Measurements from ENCODE around the gene TMIGD1.
"Not testable (repeated sequence)": the region's sequence is repeated elsewhere in the genome, so short reads cannot be mapped to it uniquely, and the experiment has no call there.

The TMIGD1 gene

GRCh38 chr17:30352240-30352814, 18.5 kb upstream of the TMIGD1 start:
- Histone ChIP-seq H3K4me3 (ENCODE audit: low read length) (no peak overlapping the region), H3K9me3 (ENCODE audit: control insufficient read depth, insufficient read depth, low read length) (no peaks in the 10 kb centered on the region), H3K36me3 (ENCODE audit: control insufficient read depth, low read length) (no peaks in the 10 kb centered on the region), H3K27ac (ENCODE audit: low read depth, low read length) (no peak overlapping the region), H3F3A (ENCODE audit: control insufficient read depth, insufficient read depth) (no peaks in the 10 kb centered on the region), H3K27me3 (ENCODE audit: control insufficient read depth, low read length) (no peaks in the 10 kb centered on the region), H3K9me2 (replicated peaks; ENCODE audit: control insufficient read depth, low read length) (no peaks in the 10 kb centered on the region), H4K20me1 (ENCODE audit: control insufficient read depth, insufficient read depth, low read depth, low read length) (no peaks in the 10 kb centered on the region), H3K4me1 (ENCODE audit: control insufficient read depth, low read length) (no peaks in the 10 kb centered on the region), H3K4me2 (ENCODE audit: low read length) (no peak overlapping the region), H3K79me2 (ENCODE audit: control insufficient read depth, low read length) (no peaks in the 10 kb centered on the region)
- TF ChIP-seq CTCF (IDR thresholded peaks at IDR 0.05; ENCODE audit: low read depth, low read length, poor library complexity, severe bottlenecking) (no peak), EZH2phosphoT487 (IDR thresholded peaks at IDR 0.05; ENCODE audit: borderline replicate concordance, low read length) (no peak)

DNA sequence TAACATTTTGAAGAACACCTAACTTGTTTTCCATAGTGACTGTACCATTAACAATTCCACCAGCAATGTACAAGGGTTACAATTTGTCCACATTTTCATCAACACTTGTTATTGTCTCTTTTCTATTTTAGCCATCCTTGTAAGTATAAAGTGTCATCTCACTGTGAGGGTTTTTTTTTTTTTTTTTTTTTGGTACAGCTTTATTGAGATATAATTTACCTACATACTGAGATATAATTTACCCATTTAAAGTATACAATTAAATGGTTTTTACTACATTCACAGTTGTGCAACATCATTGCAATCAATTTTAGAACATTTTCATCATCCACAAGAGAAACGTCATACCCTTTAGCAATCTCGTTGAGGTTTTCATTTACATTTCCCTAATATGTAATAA, 17.9 kb upstream of the TMIGD1 start:
- Histone ChIP-seq H3K4me2 (ENCODE audit: low read length) (no peak overlapping the region), H3K4me3 (ENCODE audit: low read length) (no peak overlapping the region), H3K79me2 (ENCODE audit: control insufficient read depth, low read length) (no peaks in the 10 kb centered on the region), H3K9me2 (replicated peaks; ENCODE audit: control insufficient read depth, low read length) (no peaks in the 10 kb centered on the region), H3F3A (ENCODE audit: control insufficient read depth, insufficient read depth) (no peaks in the 10 kb centered on the region), H3K4me1 (ENCODE audit: control insufficient read depth, low read length) (no peaks in the 10 kb centered on the region), H4K20me1 (ENCODE audit: control insufficient read depth, insufficient read depth, low read depth, low read length) (no peaks in the 10 kb centered on the region), H3K27me3 (ENCODE audit: control insufficient read depth, low read length) (no peaks in the 10 kb centered on the region), H3K27ac (ENCODE audit: low read depth, low read length) (no peak overlapping the region), H3K36me3 (ENCODE audit: control insufficient read depth, low read length) (no peaks in the 10 kb centered on the region), H3K9me3 (ENCODE audit: control insufficient read depth, insufficient read depth, low read length) (no peaks in the 10 kb centered on the region)
- no peak for TF ChIP-seq EZH2phosphoT487 (IDR thresholded peaks at IDR 0.05; ENCODE audit: borderline replicate concordance, low read length)
- no peak for TF ChIP-seq CTCF (IDR thresholded peaks at IDR 0.05; ENCODE audit: low read depth, low read length, poor library complexity, severe bottlenecking)

DNA sequence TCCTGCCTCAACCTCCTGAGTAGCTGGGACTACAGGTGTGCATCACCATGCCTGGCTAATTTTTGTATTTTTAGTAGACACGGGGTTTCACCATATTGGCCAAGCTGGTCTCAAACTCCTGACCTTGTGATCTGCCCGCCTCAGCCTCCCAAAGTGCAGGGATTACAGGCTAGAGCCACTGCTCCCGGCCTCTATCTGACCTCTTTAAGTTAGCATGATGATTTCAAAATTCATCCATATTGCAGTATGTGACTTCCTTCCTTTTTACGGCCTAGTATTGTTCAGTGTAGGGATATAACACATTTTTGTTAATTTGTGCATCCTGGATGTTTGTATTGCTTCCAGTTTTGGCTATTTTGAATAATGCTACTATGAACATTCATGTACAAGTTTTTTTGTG, 17.4 kb upstream of the TMIGD1 start:
- H3K27me3 ChIP-seq (ENCODE audit: control insufficient read depth, low read length); H3K4me1 ChIP-seq (ENCODE audit: control insufficient read depth, low read length); H3K79me2 ChIP-seq (ENCODE audit: control insufficient read depth, low read length); H3K9me2 ChIP-seq (replicated peaks; ENCODE audit: control insufficient read depth, low read length); H3K27ac ChIP-seq (ENCODE audit: low read depth, low read length); H3K9me3 ChIP-seq (ENCODE audit: control insufficient read depth, insufficient read depth, low read length); H3K4me2 ChIP-seq (ENCODE audit: low read length); H3F3A ChIP-seq (ENCODE audit: control insufficient read depth, insufficient read depth); H4K20me1 ChIP-seq (ENCODE audit: control insufficient read depth, insufficient read depth, low read depth, low read length); H3K36me3 ChIP-seq (ENCODE audit: control insufficient read depth, low read length); H3K4me3 ChIP-seq (ENCODE audit: low read length): not testable (repeated sequence)

GRCh38 chr17:30349252-30349651, 15.4 kb upstream of the TMIGD1 start:
- no peaks in the 10 kb centered on the region for H3F3A ChIP-seq (ENCODE audit: control insufficient read depth, insufficient read depth)
- TF ChIP-seq EZH2phosphoT487 (IDR thresholded peaks at IDR 0.05; ENCODE audit: borderline replicate concordance, low read length) (no peak), CTCF (IDR thresholded peaks at IDR 0.05; ENCODE audit: low read depth, low read length, poor library complexity, severe bottlenecking) (no peak)
- H3K9me2 ChIP-seq (replicated peaks; ENCODE audit: control insufficient read depth, low read length), result no peaks in the 10 kb centered on the region
- no peaks in the 10 kb centered on the region for H4K20me1 ChIP-seq (ENCODE audit: control insufficient read depth, insufficient read depth, low read depth, low read length)
- H3K4me2 ChIP-seq (ENCODE audit: low read length), result no peak overlapping the region
- peaks cover 10% of the 10 kb centered on the region for H3K4me1 ChIP-seq (ENCODE audit: control insufficient read depth, low read length)
- H3K36me3 ChIP-seq (ENCODE audit: control insufficient read depth, low read length), result no peaks in the 10 kb centered on the region
- no peaks in the 10 kb centered on the region for H3K79me2 ChIP-seq (ENCODE audit: control insufficient read depth, low read length)
- H3K27me3 ChIP-seq (ENCODE audit: control insufficient read depth, low read length), result no peaks in the 10 kb centered on the region
- H3K9me3 ChIP-seq (ENCODE audit: control insufficient read depth, insufficient read depth, low read length), result no peaks in the 10 kb centered on the region
- no peak overlapping the region for H3K4me3 ChIP-seq (ENCODE audit: low read length)
- H3K27ac ChIP-seq (ENCODE audit: low read depth, low read length), result no peak overlapping the region
